CD4-positive, alpha-beta T cell (primary cell): Measurements from ENCODE around the gene ARL4D. TPM values are rescaled to one million over a fixed set of nuclear protein-coding genes. Genes with fewer than 3 reads are reported as not detected.

Experiments used
- ATAC-seq: fragments of 200-7000 bp; cut with Tn5 transposase; one replicate; pipeline ENCODE4 v1.10.0; 2022; ENCODE audit warnings: mild to moderate bottlenecking; ENCODE audit not compliant: poor library complexity
- CTCF ChIA-PET: fragments of 350-600 bp; sonication (Branson Sonifier 250); formaldehyde crosslinking; loops from one replicate; lab custom pipeline; 2021; ENCODE audit warnings: antibody characterized with exemption, inconsistent platforms; lab: Charles Lee
- POLR2A ChIA-PET: fragments of 350-600 bp; sonication (Branson Sonifier 250); formaldehyde crosslinking; loops from one replicate; lab custom pipeline; 2021; ENCODE audit warnings: antibody characterized with exemption, inconsistent platforms; lab: Charles Lee
- DNase-seq, 14 experiments: peaks; one replicate each; pipeline ENCODE4 v3.0.0-alpha.2; 2013 to 2020; ENCODE audit warnings: mixed read lengths in 2 of 14
- H3K27ac ChIP-seq, 2 donors: one replicate each; pipeline versions ENCODE4 v1.5.1 to v1.7.0; 2013; ENCODE audit warnings: low read length in 2 of 2, low read depth in 1 of 2, mild to moderate bottlenecking in 1 of 2
- H3K27me3 ChIP-seq, 2 experiments: 1 replicate in 1 of 2; 2 replicates in 1 of 2; pipeline versions ENCODE4 v1.6.1 to v1.7.0; 2013; ENCODE audit warnings: low read length in 2 of 2, control low read depth in 1 of 2, mild to moderate bottlenecking in 1 of 2, moderate library complexity in 1 of 2; ENCODE audit not compliant: insufficient read depth in 2 of 2, control insufficient read depth in 1 of 2
- H3K36me3 ChIP-seq: one replicate; pipeline ENCODE4 v1.6.1; 2013; ENCODE audit warnings: low read length, control low read depth; ENCODE audit not compliant: insufficient read depth
- H3K4me1 ChIP-seq: one replicate; pipeline ENCODE4 v1.6.1; 2013; ENCODE audit warnings: low read length, control low read depth; ENCODE audit not compliant: insufficient read depth
- H3K4me3 ChIP-seq: one replicate; pipeline ENCODE4 v1.5.1; 2013; ENCODE audit warnings: mild to moderate bottlenecking, low read length, moderate library complexity
- H3K9me3 ChIP-seq, 2 experiments: 1 replicate in 1 of 2; 2 replicates in 1 of 2; pipeline versions ENCODE4 v1.6.1 to v1.7.0; 2013; ENCODE audit warnings: low read length in 2 of 2, mild to moderate bottlenecking in 2 of 2, control low read depth in 1 of 2, moderate library complexity in 1 of 2; ENCODE audit not compliant: control insufficient read depth in 1 of 2, insufficient read depth in 1 of 2
- H3K27ac Mint-ChIP-seq: one replicate; pipeline ENCODE4 v1.8.0; 2020; ENCODE audit warnings: mixed read lengths
- H3K27me3 Mint-ChIP-seq: one replicate; pipeline ENCODE4 v1.8.0; 2021; ENCODE audit warnings: mixed read lengths
- H3K36me3 Mint-ChIP-seq: one replicate; pipeline ENCODE4 v1.8.0; 2021; ENCODE audit warnings: low read depth, mixed read lengths
- H3K4me1 Mint-ChIP-seq: one replicate; pipeline ENCODE4 v1.8.0; 2021; ENCODE audit warnings: low read depth, mixed read lengths
- H3K4me3 Mint-ChIP-seq: one replicate; pipeline ENCODE4 v1.8.0; 2020; ENCODE audit warnings: mild to moderate bottlenecking, mixed read lengths
- H3K9me3 Mint-ChIP-seq: one replicate; pipeline ENCODE4 v1.8.0; 2020; ENCODE audit warnings: mixed read lengths
- intact Hi-C, 2 experiments: fragments of 100-400 bp; cut with DNase I in 1 of 2; cut with micrococcal nuclease in 1 of 2; formaldehyde crosslinking; loops; one replicate each; pipeline versions ENCODE4 v1.15.1 to v1.9.0; 2023 to 2025; cut with DNase I, micrococcal nuclease
- total RNA-seq, 174 experiments: library from RNA in 2 of 174; stranded (reverse) in 2 of 174; gene quantifications; one replicate each; pipeline ENCODE4 v1.2.3 and lab custom pipeline; 2021 to 2026
- TF ChIP-seq, protein P1 (sequence below): fragments of 200-600 bp; IDR thresholded peaks from one replicate; pipeline ENCODE4 v1.8.0; 2022; ENCODE audit warnings: antibody characterized with exemption, mild to moderate bottlenecking

The ARL4D gene
- total RNA-seq, 2 experiments from 2014 or later: 2.4 to 2.9 TPM

DNA sequence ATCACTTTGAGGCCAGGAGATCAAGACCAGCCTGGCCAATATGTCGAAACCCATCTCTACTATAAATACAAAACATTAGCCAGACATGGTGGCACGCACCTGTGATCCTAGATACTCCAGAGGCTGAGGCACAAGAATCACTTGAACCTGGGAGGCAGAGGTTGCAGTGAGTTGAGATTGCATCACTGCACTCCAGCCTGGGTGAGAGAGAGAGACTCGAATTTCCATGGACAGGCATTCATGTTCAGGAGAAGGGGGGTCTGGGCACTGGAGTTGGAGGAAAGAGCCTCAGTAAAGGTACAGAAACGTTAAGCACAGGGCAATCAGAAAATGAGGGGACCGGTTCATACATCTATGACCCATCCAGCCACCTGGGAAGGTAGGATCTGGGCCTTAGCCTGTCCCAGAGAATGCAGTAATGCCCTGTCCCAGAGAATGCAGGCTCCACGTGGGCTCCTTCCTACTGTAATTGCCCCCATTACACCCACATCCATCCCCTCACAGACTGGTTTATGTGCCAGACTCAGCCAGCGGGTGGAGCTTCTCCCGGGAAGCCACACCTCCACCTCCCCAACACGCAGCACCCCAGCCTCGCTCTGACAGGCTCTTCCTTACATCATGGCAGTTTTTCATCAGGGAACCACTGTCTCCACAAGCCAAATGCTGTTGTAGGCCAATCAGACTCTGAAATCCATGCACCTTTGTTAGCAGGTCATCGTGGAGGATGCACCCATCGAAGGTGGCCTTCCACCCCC, 21.6 kb upstream of the ARL4D start:
- intact Hi-C loops: no loop called here
- no peak for DNase-seq
- CTCF ChIA-PET: no interaction called here
- no peaks in the 10 kb centered on the region for H3K36me3 ChIP-seq
- no peaks in the 10 kb centered on the region for H3K36me3 Mint-ChIP-seq
- TF ChIP-seq, protein P1, sequence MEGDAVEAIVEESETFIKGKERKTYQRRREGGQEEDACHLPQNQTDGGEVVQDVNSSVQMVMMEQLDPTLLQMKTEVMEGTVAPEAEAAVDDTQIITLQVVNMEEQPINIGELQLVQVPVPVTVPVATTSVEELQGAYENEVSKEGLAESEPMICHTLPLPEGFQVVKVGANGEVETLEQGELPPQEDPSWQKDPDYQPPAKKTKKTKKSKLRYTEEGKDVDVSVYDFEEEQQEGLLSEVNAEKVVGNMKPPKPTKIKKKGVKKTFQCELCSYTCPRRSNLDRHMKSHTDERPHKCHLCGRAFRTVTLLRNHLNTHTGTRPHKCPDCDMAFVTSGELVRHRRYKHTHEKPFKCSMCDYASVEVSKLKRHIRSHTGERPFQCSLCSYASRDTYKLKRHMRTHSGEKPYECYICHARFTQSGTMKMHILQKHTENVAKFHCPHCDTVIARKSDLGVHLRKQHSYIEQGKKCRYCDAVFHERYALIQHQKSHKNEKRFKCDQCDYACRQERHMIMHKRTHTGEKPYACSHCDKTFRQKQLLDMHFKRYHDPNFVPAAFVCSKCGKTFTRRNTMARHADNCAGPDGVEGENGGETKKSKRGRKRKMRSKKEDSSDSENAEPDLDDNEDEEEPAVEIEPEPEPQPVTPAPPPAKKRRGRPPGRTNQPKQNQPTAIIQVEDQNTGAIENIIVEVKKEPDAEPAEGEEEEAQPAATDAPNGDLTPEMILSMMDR: no peak
- H3K4me3 ChIP-seq: no peak overlapping the region
- no peaks in the 10 kb centered on the region for H3K27me3 ChIP-seq
- no peak for ATAC-seq
- POLR2A ChIA-PET: interaction anchor here (1.5 to 1.6 kb wide), 2 partner anchors 9 to 11 kb away, joined by 6 to 10 read pairs; no protein-coding TSS in a partner anchor
- H3K27ac Mint-ChIP-seq: no peak overlapping the region
- peaks cover 9% of the 10 kb centered on the region for H3K4me1 ChIP-seq
- H3K4me1 Mint-ChIP-seq: peaks cover 6% of the 10 kb centered on the region
- no peaks in the 10 kb centered on the region for H3K27me3 Mint-ChIP-seq
- H3K9me3 ChIP-seq: peaks cover 13 to 26% of the 10 kb centered on the region in 2 experiments
- no peak overlapping the region for H3K4me3 Mint-ChIP-seq
- no peaks in the 10 kb centered on the region for H3K9me3 Mint-ChIP-seq
- H3K27ac ChIP-seq: no peak overlapping the region

DNA sequence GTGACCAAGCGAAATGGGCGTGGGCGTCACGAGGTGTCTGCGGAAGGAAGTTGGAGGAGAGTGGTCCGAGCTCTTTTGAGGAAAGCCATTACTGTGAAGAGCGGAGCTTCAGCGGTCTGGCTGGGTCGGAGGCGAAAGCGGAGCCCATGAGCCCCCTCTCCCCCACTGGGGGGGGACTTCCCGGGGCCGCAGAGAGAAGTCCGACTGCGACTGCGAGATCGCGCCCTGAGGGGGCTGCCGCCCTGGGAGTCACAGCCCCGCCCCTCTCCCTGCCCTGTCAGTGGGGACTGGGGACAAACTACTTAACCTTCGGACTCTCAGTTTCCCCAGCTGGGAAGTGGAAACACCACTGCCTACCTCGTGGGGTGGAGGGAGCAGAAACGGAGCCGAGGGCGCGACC, 20.0 kb upstream of the ARL4D start:
- no peak for ATAC-seq
- Histone ChIP-seq H3K27ac (no peak overlapping the region), H3K27me3 (no peaks in the 10 kb centered on the region), H3K9me3 (peaks cover 13 to 26% of the 10 kb centered on the region in 2 experiments), H3K4me1 (peaks cover 5% of the 10 kb centered on the region), H3K36me3 (no peaks in the 10 kb centered on the region), H3K4me3 (no peak overlapping the region)
- intact Hi-C loops: no loop called here
- DNase-seq: no peak
- TF ChIP-seq, protein P1: no peak
- POLR2A ChIA-PET: interaction anchor here (3.6 kb wide), 1 partner anchor 10 kb away, joined by 29 read pairs; no protein-coding TSS in a partner anchor
- H3K27me3 Mint-ChIP-seq: no peaks in the 10 kb centered on the region
- H3K4me3 Mint-ChIP-seq: no peak overlapping the region
- peaks cover 3% of the 10 kb centered on the region for H3K4me1 Mint-ChIP-seq
- no peaks in the 10 kb centered on the region for H3K9me3 Mint-ChIP-seq
- no peaks in the 10 kb centered on the region for H3K36me3 Mint-ChIP-seq
- H3K27ac Mint-ChIP-seq: no peak overlapping the region
- CTCF ChIA-PET: no interaction called here

GRCh38 chr17:43380307-43380706, 18.5 kb upstream of the ARL4D start:
- Mint-ChIP-seq H3K27me3 (no peaks in the 10 kb centered on the region), H3K36me3 (no peaks in the 10 kb centered on the region), H3K27ac (no peak overlapping the region), H3K4me3 (no peak overlapping the region), H3K9me3 (no peaks in the 10 kb centered on the region), H3K4me1 (peaks cover 5% of the 10 kb centered on the region)
- ChIA-PET POLR2A (interaction anchor here (1.4 to 3.6 kb wide), 2 partner anchors 12 to 19 kb away, joined by 4 to 29 read pairs; no protein-coding TSS in a partner anchor), CTCF (no interaction called here)
- Histone ChIP-seq H3K27me3 (no peaks in the 10 kb centered on the region), H3K9me3 (peaks cover 13 to 26% of the 10 kb centered on the region in 2 experiments), H3K4me3 (no peak overlapping the region), H3K36me3 (no peaks in the 10 kb centered on the region), H3K27ac (no peak overlapping the region), H3K4me1 (peaks cover 5% of the 10 kb centered on the region)
- DNase-seq (no peak), ATAC-seq (no peak)
- intact Hi-C loops: no loop called here
- TF ChIP-seq, protein P1: no peak
